ENCODE measurements around the gene KCNMA1.

GRCh38 chr10:77005871-77006270 lies 631.7 kb downstream of the KCNMA1 start:
- TF ChIP-seq SUZ12 (IDR thresholded peaks at IDR 0.05; ENCODE audit: extremely low read depth, insufficient read depth, insufficient read length): no peak
- no peak for TF ChIP-seq ZNF274 (IDR thresholded peaks at IDR 0.05; ENCODE audit: low read depth, low read length)

Data from NT2/D1 (cell line).